T follicular helper cell (primary cell): ENCODE measurements around the gene DOLK.
A peak's percentile ranks its signal among the peaks of the same experiment; 100 is the strongest.
"Not testable (repeated sequence)": the region's sequence is repeated elsewhere in the genome, so short reads cannot be mapped to it uniquely, and the experiment has no call there.

Experiments
- DNase-seq: peaks from one replicate; pipeline ENCODE4 v3.0.0-alpha.2; 2020; ENCODE audit warnings: low read depth
- total RNA-seq, 2 experiments: gene quantifications; one replicate each; lab custom pipeline; 2026; lab: John Stamatoyannopoulos, UW

DOLK gene
- total RNA-seq = 16.7 to 17.5 reads per million in 2 experiments

- peak; percentile 98 for DNase-seq
Observed at GRCh38 chr9:128947527-128948301, at the start of gene DOLK, which contains the start of gene NUP188. DOLK (minus strand) TSS chr9:128947603; CDS start chr9:128947303, 300 bp downstream. NUP188 (plus strand) TSS chr9:128947699; CDS start chr9:128947720, 21 bp downstream.

DNA sequence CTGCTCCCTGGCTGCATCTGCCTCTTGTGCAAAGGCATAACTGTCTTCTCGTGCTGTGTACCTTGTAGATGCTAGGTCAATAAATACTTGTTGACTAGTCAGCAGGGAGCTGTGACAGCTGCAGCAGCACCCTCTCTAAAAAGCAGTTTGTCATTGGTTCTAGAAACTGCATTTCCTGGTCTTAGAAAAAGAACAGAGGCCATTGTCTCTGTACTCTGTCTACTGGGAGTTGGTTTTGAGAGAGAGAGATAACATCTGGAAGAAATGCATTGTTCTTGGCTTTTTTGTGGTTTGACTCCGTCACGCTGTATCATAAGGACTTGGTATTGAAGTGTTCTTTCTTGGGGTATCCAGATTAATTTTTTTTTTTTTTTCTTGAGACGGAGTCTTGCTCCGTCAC, 48.4 kb upstream of the DOLK start:
- DNase-seq = no peak

GRCh38 chr9:128992995-128993394, 45.6 kb upstream of the DOLK start:
- DNase-seq = no peak

DNA sequence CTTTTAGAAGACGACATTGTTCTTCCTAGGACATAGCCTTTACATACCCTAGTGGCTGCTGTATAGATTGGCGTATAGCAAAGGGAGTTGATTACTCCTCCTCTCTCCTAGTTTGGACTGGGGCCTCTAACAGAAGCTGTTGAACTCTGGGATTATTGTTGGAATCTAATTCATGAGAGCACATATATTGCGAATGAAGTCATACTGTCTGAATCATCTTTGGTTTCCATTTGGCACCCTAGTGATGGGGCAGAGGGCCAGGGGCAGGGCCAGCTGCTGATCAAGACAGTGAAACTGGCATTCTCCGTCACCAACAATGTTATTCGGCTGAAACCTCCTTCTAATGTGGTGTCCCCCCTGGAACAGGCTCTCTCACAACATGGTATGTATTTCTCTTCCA, 40.4 kb upstream of the DOLK start:
- DNase-seq = no peak

DNA sequence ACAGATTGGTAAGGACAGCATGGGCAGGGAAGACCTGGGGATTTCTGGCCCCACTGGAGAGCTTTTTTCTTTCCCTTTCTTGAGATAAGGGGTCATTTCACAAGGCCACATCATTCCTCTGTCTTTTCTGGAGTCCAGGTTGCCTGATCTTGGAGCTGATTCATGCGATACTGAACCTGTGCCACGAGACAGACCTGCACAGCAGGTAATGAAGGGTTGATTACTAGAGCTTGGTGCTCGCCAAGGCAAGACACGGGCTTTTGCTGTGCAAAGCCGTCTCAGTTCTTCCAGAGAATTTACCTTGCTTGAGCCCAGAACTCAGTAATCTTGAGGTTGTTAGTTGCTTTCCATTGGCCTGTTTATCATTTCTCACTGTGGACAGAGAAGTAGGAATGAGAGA, 39.3 kb upstream of the DOLK start:
- DNase-seq = no peak

DNA sequence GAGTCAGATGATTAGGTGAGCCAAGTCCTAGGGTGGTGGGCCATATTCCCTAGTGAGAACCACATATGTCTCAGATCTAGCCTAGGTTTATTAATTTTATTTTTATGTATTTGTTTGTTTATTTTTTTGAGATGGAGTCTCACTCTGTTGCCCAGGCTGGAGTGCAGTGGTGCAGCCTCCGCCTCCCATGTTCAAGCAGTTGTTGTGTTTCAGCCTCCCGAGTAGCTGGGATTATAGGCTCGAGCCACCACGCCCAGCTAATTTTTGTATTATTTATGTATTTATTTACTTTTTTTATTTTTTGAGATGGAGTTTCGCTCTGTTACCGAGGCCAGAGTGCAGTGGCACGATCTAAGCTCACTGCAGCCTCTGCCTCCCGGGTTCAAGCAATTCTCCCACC, 36.1 kb upstream of the DOLK start:
- DNase-seq = no peak

DNA sequence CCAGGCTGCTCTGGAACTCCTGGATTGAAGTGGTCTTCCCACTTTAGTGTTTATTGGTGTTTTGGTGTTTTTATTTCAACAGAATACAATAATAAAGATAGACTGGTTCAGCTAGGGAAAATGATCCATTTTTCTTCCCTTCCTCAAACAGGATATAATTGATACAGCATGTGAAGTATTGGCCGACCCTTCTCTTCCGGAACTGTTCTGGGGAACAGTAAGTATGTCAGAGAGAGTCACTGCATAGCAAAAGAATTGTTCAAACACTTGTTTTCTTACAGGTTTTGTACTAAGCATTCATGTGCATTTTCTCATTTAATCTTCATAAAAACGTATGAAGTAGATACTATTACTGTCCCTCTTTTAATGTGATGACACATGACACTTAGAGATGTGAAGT, 31.7 kb upstream of the DOLK start:
- DNase-seq = no peak

DNA sequence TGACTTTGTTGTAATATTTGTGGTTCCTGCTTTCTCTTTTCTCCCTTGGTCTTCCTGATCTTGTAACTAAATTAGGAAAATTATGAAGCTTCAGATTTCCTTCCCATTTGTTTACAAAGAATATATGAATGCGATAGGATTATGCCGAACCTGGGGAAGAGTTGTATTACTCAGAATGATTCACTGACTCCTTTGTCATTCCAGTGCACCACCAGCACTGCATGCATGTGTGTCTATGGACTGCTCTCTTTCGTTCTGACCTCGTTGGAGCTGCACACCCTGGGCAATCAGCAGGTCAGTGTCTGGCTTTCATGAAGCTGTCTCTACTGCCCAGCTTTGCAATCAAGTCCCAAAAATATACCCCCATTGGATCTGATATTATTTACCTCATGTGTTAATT, 25.6 kb upstream of the DOLK start:
- no peak for DNase-seq

DNA sequence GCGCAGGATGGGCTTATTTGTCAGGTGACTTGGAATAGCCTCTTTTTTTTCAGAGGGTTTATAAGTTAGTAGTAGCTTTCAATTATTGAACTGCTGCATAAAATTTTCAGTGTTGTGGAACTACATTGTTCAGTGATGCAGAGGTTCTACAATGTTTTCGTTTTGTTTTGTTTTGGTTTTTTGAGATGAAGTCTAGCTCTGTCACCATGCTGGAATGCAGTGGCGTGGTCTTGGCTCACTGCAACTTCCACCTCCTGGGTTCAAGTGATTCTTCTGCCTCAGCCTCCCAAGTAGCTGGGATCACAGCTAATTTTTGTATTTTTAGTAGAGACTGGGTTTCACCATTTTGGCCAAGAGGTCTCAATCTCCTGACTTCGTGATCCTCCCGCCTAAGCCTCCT, 22.1 kb upstream of the DOLK start:
- no peak for DNase-seq

- not testable (repeated sequence) for DNase-seq
Observed at GRCh38 chr9:128961403-128961802, 14.0 kb upstream of the DOLK start.

- DNase-seq = no peak
Observed at GRCh38 chr9:128947277-128947526, 201 bp downstream of the DOLK start.

GRCh38 chr9:128946571-128947276, 679 bp downstream of the DOLK start:
- DNase-seq = no peak

GRCh38 chr9:128945798-128946501, 1.5 kb downstream of the DOLK start:
- no peak for DNase-seq

DNA sequence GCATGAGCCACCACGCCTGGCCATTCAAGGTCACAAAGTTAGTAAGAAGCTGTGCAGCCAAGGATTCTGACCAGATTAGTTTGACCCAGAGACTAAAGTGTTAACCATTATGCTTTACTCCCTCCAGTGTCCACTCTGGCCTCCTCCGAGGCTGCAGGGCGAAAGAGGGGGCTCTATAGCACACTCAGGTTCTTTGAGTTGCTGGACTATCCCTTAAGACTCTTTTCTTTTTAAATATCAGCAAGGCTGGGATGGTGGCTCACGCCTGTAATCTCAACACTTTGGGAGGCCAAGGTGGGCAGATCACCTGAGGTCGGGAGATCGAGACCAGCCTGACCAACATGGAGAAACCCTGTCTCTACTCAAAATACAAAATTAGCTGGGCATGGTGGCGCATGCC, 2.4 kb downstream of the DOLK start:
- not testable (repeated sequence) for DNase-seq

- no peak for DNase-seq
Observed at GRCh38 chr9:128943832-128944620, 3.4 kb downstream of the DOLK start.

- no peak for DNase-seq
Observed at GRCh38 chr9:128940946-128941755, 6.3 kb downstream of the DOLK start.

DNA sequence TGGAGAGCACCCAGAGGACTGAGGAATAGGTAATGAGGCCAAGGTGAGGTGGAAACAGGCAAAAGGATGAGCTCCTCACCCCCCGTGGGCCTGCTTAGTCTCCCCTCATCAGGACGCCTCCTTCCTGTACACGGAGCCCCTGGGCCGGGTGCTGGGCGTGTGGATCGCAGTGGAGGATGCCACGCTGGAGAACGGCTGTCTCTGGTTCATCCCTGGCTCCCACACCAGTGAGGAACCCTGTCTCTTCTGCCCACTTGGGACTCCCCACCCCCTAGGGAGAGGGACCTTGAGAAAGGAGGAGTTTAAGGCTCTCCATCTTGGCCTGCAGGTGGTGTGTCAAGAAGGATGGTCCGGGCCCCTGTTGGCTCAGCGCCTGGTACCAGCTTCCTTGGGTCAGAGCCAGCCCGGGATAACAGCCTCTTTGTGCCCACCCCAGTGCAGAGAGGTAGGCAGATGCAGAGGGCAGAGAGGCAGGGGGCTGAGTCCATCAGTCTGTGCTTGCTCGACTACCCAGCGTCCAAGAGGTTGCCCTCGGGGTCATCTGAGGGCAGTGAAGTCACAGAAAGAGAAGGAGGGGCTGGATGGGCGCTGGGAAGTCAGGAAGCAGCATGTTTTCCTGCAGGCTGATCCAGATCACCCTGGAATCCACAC, 7.0 kb downstream of the DOLK start:
- DNase-seq = no peak

GRCh38 chr9:128937310-128938165, 9.9 kb downstream of the DOLK start:
- DNase-seq = no peak

GRCh38 chr9:128936171-128936865, 11.1 kb downstream of the DOLK start:
- DNase-seq = no peak
